ENCODE results near the gene NFATC3. TPM values are rescaled to one million over a fixed set of nuclear protein-coding genes. Genes with fewer than 3 reads are reported as not detected.

The NFATC3 gene
- total RNA-seq, 2 donors from 2014 or later: 27.4 to 30.1 TPM

- Histone ChIP-seq H3K4me1 (ENCODE audit: control insufficient read depth, insufficient read depth, low read length) (peaks cover 11% of the 10 kb centered on the region), H3K27me3 (ENCODE audit: control insufficient read depth, insufficient read depth, low read length, poor library complexity, severe bottlenecking) (no peaks in the 10 kb centered on the region), H3K9me3 (ENCODE audit: control insufficient read depth, low read length) (no peaks in the 10 kb centered on the region), H3K27ac (ENCODE audit: low read depth, low read length) (peak overlapping the region; percentile 99), H3K9ac (ENCODE audit: extremely low read depth, low read length, poor library complexity, severe bottlenecking) (peak overlapping the region; percentile 82), H3K36me3 (ENCODE audit: control insufficient read depth, insufficient read depth, low read length) (no peaks in the 10 kb centered on the region), H3K4me3 (ENCODE audit: low read length) (peak overlapping the region; percentile 92)
- 1 to 2% methylated on average over 18 to 39 of the region's 45 CpGs for WGBS, 2 experiments (ENCODE audit: insufficient coverage in 1 of 2, insufficient read length in 1 of 2)
- peaks cover 23% of the 10 kb centered on the region for H3K4me1 Mint-ChIP-seq
- peak; percentile 91 for DNase-seq
- H3K4me3 Mint-ChIP-seq: peak overlapping the region; percentile 97
- no peaks in the 10 kb centered on the region for H3K27me3 Mint-ChIP-seq (ENCODE audit: insufficient read depth)
- peak overlapping the region; percentile 92 for H3K27ac Mint-ChIP-seq
- H3K36me3 Mint-ChIP-seq (ENCODE audit: low read depth): peaks cover 5% of the 10 kb centered on the region
- no peaks in the 10 kb centered on the region for H3K9me3 Mint-ChIP-seq
- no peak for TF ChIP-seq CTCF (conservative IDR thresholded peaks at IDR 0.05)
These were observed 489 bp upstream of the NFATC3 start for GRCh38 chr16:68084504-68085258.

- Mint-ChIP-seq H3K27me3 (ENCODE audit: insufficient read depth) (no peaks in the 10 kb centered on the region), H3K9me3 (no peaks in the 10 kb centered on the region), H3K27ac (no peak overlapping the region), H3K36me3 (ENCODE audit: low read depth) (peaks cover under 1% of the 10 kb centered on the region), H3K4me3 (peak overlapping the region; percentile 97), H3K4me1 (peaks cover 30% of the 10 kb centered on the region)
- H3K27me3 ChIP-seq (ENCODE audit: control insufficient read depth, insufficient read depth, low read length, poor library complexity, severe bottlenecking): no peaks in the 10 kb centered on the region
- 0 to 10% methylated on average over 1 to 6 of the region's 6 CpGs for WGBS, 2 experiments (ENCODE audit: insufficient coverage in 1 of 2, insufficient read length in 1 of 2)
- no peak for DNase-seq
- peak overlapping the region; percentile 73 for H3K9ac ChIP-seq (ENCODE audit: extremely low read depth, low read length, poor library complexity, severe bottlenecking)
- peak overlapping the region; percentile 92 for H3K4me3 ChIP-seq (ENCODE audit: low read length)
- no peak overlapping the region for H3K27ac ChIP-seq (ENCODE audit: low read depth, low read length)
- no peaks in the 10 kb centered on the region for H3K36me3 ChIP-seq (ENCODE audit: control insufficient read depth, insufficient read depth, low read length)
- no peak for TF ChIP-seq CTCF (conservative IDR thresholded peaks at IDR 0.05)
- H3K4me1 ChIP-seq (ENCODE audit: control insufficient read depth, insufficient read depth, low read length): peaks cover 16% of the 10 kb centered on the region
- H3K9me3 ChIP-seq (ENCODE audit: control insufficient read depth, low read length): no peaks in the 10 kb centered on the region
These were observed 1.2 kb downstream of the NFATC3 start for GRCh38 chr16:68086336-68086841.

GRCh38 chr16:68086860-68087268 lies 1.7 kb downstream of the NFATC3 start:
- Histone ChIP-seq H3K36me3 (ENCODE audit: control insufficient read depth, insufficient read depth, low read length) (no peaks in the 10 kb centered on the region), H3K9ac (ENCODE audit: extremely low read depth, low read length, poor library complexity, severe bottlenecking) (peak overlapping the region; percentile 17), H3K27me3 (ENCODE audit: control insufficient read depth, insufficient read depth, low read length, poor library complexity, severe bottlenecking) (no peaks in the 10 kb centered on the region), H3K9me3 (ENCODE audit: control insufficient read depth, low read length) (no peaks in the 10 kb centered on the region), H3K4me3 (ENCODE audit: low read length) (peak overlapping the region; percentile 92), H3K27ac (ENCODE audit: low read depth, low read length) (no peak overlapping the region), H3K4me1 (ENCODE audit: control insufficient read depth, insufficient read depth, low read length) (peaks cover 16% of the 10 kb centered on the region)
- Mint-ChIP-seq H3K4me3 (peak overlapping the region; percentile 97), H3K4me1 (peaks cover 35% of the 10 kb centered on the region), H3K36me3 (ENCODE audit: low read depth) (no peaks in the 10 kb centered on the region), H3K27me3 (ENCODE audit: insufficient read depth) (no peaks in the 10 kb centered on the region), H3K9me3 (no peaks in the 10 kb centered on the region), H3K27ac (no peak overlapping the region)
- 34 to 44% methylated on average over 4 of the region's 6 CpGs for WGBS, 2 experiments (ENCODE audit: insufficient coverage in 1 of 2, insufficient read length in 1 of 2)
- DNase-seq: no peak
- TF ChIP-seq CTCF (conservative IDR thresholded peaks at IDR 0.05): no peak
